Heart right ventricle (tissue), 16 donors: ENCODE results near the gene URI1. TPM values are rescaled to one million over a fixed set of nuclear protein-coding genes. Genes with fewer than 3 reads are reported as not detected.

Source experiments
- ATAC-seq, 8 donors: fragments of 200-7000 bp; cut with Tn5 transposase; one replicate each; pipeline ENCODE4 v1.9.1; 2020; ENCODE audit warnings: mild to moderate bottlenecking in 8 of 8, moderate library complexity in 8 of 8, moderate number of reproducible peaks in 1 of 8
- DNase-seq, 2 donors: peaks; one replicate each; pipeline ENCODE4 v3.0.0-alpha.2; 2020
- H3K27ac ChIP-seq, 10 donors: fragments of 200-600 bp; sonication (generic) in 2 of 10; one replicate each; pipeline versions ENCODE4 v1.5.0 to v1.8.0; 2020 to 2022; ENCODE audit warnings: mild to moderate bottlenecking in 3 of 10
- H3K27me3 ChIP-seq, 7 donors: fragments of 200-600 bp; one replicate each; pipeline ENCODE4 v1.8.0; 2021 to 2022; ENCODE audit warnings: mild to moderate bottlenecking in 2 of 7
- H3K36me3 ChIP-seq, 9 donors: fragments of 200-600 bp; sonication (generic) in 1 of 9; one replicate each; pipeline versions ENCODE4 v1.5.0 to v1.8.0; 2020 to 2022; ENCODE audit warnings: mild to moderate bottlenecking in 2 of 9
- H3K4me1 ChIP-seq, 9 donors: fragments of 200-600 bp; sonication (generic) in 1 of 9; one replicate each; pipeline versions ENCODE4 v1.5.0 to v1.8.0; 2020 to 2022; ENCODE audit warnings: mild to moderate bottlenecking in 4 of 9
- H3K4me3 ChIP-seq, 10 donors: fragments of 200-600 bp; sonication (generic) in 2 of 10; one replicate each; pipeline versions ENCODE4 v1.5.0 to v1.8.0; 2020 to 2022; ENCODE audit warnings: mild to moderate bottlenecking in 7 of 10, moderate library complexity in 2 of 10
- H3K9me3 ChIP-seq, 11 donors: fragments of 200-600 bp in 10 of 11; sonication (generic) in 2 of 11; one replicate each; pipeline versions ENCODE4 v1.5.0 to v1.8.0; 2013 to 2022; ENCODE audit warnings: mild to moderate bottlenecking in 2 of 11, control low read depth in 1 of 11, moderate library complexity in 1 of 11
- WGBS, 2 donors: extraction: QIAGEN DNeasy Blood & Tissue Kit; methylation state at CpG; one replicate each; pipeline ENCODE4 v1.1.7; 2013; ENCODE audit warnings: inconsistent platforms in 1 of 2; 5-methylcytosine and 5-hydroxymethylcytosine counted together
- intact Hi-C, 10 donors: fragments of 100-400 bp; cut with DNase I; formaldehyde crosslinking; loops; one replicate each; pipeline versions ENCODE4 v1.11.1 to v1.14.2; 2022
- polyA plus RNA-seq, 2 donors: library from polyadenylated mRNA; stranded (reverse); fragments of 200-250 nt; gene quantifications; one replicate each; pipeline ENCODE4 v1.2.3, GENCODE V29; 2013
- total RNA-seq, 10 donors: library from RNA; stranded (reverse); fragmentation: NEBNext Ultra II Directional in 3 of 10; extraction: Animal tissue kit (Norgen Biotek cat#: 25700) in 3 of 10; gene quantifications; one replicate each; pipeline versions ENCODE4 v1.2.1 to v1.2.4, GENCODE V29; 2021 to 2023
- TF ChIP-seq, protein P1 (sequence below), 9 donors: fragments of 200-600 bp; sonication (generic) in 2 of 9; IDR thresholded peaks; one replicate each; pipeline versions ENCODE4 v1.5.0 to v1.8.0; 2021 to 2022; ENCODE audit warnings: antibody characterized with exemption in 9 of 9, mild to moderate bottlenecking in 5 of 9, moderate library complexity in 1 of 9
- donor health status: Arrhythmogenic right ventricular cardiomyopathy.
- donor health status: ischemic (EF 13 %, LVEDD 7.1; RV severe dilation, severe dysfunction).
- donor health status: healthy with polysubstance abuse.
- donor health status: DM: no; HTN: yes; CAD: no.
- donor health status: DM: no; HTN: no; CAD: no.
- donor health status: ischemic (EF 25% LVEDD 6.9; RV normal size, moderate dysfunction).
- donor health status: ischemic (EF 25% LVEDD 5.7; RV mildly dilated, moderate dysfunction).
- donor health status: healthy.
- donor health status: DM: yes; HTN: yes; CAD: no.
- donor health status: Ischemic cardiomyopathy.
- donor health status: ischemic (EF 35%, LVEDD 5.7; RV mildly dilated, moderate dysfunction).
- donor health status: nonischemic (EF 11% LVEDD 7.7; RV severe dilation, severe dysfunction).
- donor health status: DM: yes; HTN: yes; CAD: no.
- donor health status: PGD.
- donor health status: ischemic (EF 29% LVEDD 5.4; RV normal size, mild dysfunction).
- donor health status: nonischemic (EF 23%, LVEDD 6.1; RV moderate dilation, normal function).

Gene URI1
- total and polyA plus RNA-seq, 12 donors, result 10.2 to 47.7 (median 41.9) TPM

DNA sequence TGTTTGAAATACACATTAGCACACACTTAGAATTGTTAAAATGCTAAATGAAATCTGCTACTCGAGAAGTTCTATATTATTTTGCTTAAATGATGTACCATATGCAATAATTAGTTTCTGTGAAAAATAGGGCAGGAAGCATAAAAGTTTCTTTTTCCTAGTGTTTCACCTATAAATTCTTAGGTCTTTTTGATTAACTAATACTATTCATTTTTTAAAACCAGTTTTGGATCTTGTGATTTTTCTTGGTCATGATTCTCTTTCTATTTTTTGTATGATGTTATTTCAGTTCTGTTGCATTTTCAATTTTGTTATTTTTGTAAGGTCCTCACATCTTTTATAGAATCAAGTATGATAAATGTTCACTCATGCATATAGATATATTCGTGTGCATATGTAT is 66.1 kb downstream of the URI1 start:
- Histone ChIP-seq H3K4me1 (no peaks in the 10 kb centered on the region), H3K4me3 (no peak overlapping the region), H3K27ac (no peak overlapping the region), H3K27me3 (no peaks in the 10 kb centered on the region), H3K36me3 (peaks cover 0 to 71% (median 11%) of the 10 kb centered on the region in 9 donors), H3K9me3 (no peaks in the 10 kb centered on the region)
- 94 to 97% methylated on average over 2 of the region's 2 CpGs for WGBS, 2 donors
- TF ChIP-seq, protein P1, sequence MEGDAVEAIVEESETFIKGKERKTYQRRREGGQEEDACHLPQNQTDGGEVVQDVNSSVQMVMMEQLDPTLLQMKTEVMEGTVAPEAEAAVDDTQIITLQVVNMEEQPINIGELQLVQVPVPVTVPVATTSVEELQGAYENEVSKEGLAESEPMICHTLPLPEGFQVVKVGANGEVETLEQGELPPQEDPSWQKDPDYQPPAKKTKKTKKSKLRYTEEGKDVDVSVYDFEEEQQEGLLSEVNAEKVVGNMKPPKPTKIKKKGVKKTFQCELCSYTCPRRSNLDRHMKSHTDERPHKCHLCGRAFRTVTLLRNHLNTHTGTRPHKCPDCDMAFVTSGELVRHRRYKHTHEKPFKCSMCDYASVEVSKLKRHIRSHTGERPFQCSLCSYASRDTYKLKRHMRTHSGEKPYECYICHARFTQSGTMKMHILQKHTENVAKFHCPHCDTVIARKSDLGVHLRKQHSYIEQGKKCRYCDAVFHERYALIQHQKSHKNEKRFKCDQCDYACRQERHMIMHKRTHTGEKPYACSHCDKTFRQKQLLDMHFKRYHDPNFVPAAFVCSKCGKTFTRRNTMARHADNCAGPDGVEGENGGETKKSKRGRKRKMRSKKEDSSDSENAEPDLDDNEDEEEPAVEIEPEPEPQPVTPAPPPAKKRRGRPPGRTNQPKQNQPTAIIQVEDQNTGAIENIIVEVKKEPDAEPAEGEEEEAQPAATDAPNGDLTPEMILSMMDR (IDR thresholded peaks at IDR 0.05), result no peak
- ATAC-seq (no peak), DNase-seq (no peak)
- intact Hi-C loops, result no loop called here

DNA sequence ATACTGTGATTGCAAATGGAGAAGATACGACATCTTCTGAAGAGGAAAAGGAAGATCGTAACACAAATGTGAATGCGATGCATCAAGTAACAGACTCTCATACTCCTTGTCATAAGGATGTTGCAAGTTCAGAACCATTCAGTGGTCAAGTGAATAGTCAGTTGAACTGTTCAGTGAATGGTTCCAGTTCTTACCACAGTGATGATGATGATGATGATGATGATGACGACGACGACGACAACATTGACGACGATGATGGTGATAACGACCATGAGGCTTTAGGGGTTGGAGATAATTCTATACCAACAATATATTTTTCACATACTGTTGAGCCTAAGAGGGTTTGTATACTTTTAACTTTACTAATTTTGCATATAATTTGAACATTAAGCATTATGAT is 67.0 kb downstream of the URI1 start:
- Histone ChIP-seq H3K9me3 (no peaks in the 10 kb centered on the region), H3K36me3 (peaks cover 0 to 80% (median 11%) of the 10 kb centered on the region in 9 donors), H3K4me1 (no peaks in the 10 kb centered on the region), H3K4me3 (no peak overlapping the region), H3K27ac (no peak overlapping the region), H3K27me3 (no peaks in the 10 kb centered on the region)
- intact Hi-C loops, result no loop called here
- DNase-seq (no peak), ATAC-seq (no peak)
- 95 to 97% methylated on average over 10 of the region's 10 CpGs for WGBS, 2 donors
- TF ChIP-seq, protein P1 (IDR thresholded peaks at IDR 0.05), result no peak

- Histone ChIP-seq H3K36me3 (peaks cover 0 to 91% (median 11%) of the 10 kb centered on the region in 9 donors), H3K9me3 (no peaks in the 10 kb centered on the region), H3K27ac (no peak overlapping the region), H3K4me1 (no peaks in the 10 kb centered on the region), H3K4me3 (no peak overlapping the region), H3K27me3 (no peaks in the 10 kb centered on the region)
- DNase-seq, result no peak
- WGBS, 2 donors, result 83 to 87% methylated on average over 9 of the region's 9 CpGs
- intact Hi-C loops, result no loop called here
- TF ChIP-seq, protein P1 (IDR thresholded peaks at IDR 0.05), result no peak
- no peak for ATAC-seq
These were observed 69.1 kb downstream of the URI1 start for GRCh38 chr19:30011051-30011578.

GRCh38 chr19:30014770-30015169 is 72.7 kb downstream of the URI1 start:
- ATAC-seq (no peak), DNase-seq (no peak)
- Histone ChIP-seq H3K27ac (no peak overlapping the region), H3K27me3 (no peaks in the 10 kb centered on the region), H3K36me3 (peaks cover 0 to 88% (median 3%) of the 10 kb centered on the region in 9 donors), H3K4me1 (no peaks in the 10 kb centered on the region), H3K9me3 (no peaks in the 10 kb centered on the region), H3K4me3 (no peak overlapping the region)
- WGBS, 2 donors, result 96 to 97% methylated on average over 3 of the region's 3 CpGs
- intact Hi-C loops, result no loop called here
- TF ChIP-seq, protein P1 (IDR thresholded peaks at IDR 0.05), result no peak
